HUDEP-2 (cell line): ENCODE measurements around the gene CD151.

ENCODE experiments used
- DNase-seq, 76 experiments: peaks; one replicate each; lab custom pipeline; 2025; ENCODE audit not compliant: unreplicated experiment in 76 of 76; lab: John Stamatoyannopoulos, UW

Gene CD151

GRCh38 chr11:827897-828192 is 4.9 kb upstream of the CD151 start, which contains the start of gene CRACR2B:
Gene CRACR2B (plus strand): TSS chr11:827919. CDS start chr11:828608, 689 bp downstream.
- no peak for DNase-seq

GRCh38 chr11:828506-829175 is 4.1 kb upstream of the CD151 start:
- DNase-seq, result no peak

- DNase-seq, result no peak
Observed at GRCh38 chr11:829176-829846, 3.4 kb upstream of the CD151 start.

- DNase-seq, result no peak
Observed at GRCh38 chr11:829847-830294, 2.9 kb upstream of the CD151 start.

- peak in 34 of 76 experiments; percentile 14 to 71 (median 44) for DNase-seq
Observed at GRCh38 chr11:830295-831117, 2.2 kb upstream of the CD151 start.

GRCh38 chr11:831118-831864 is 1.5 kb upstream of the CD151 start:
- no peak for DNase-seq

GRCh38 chr11:831961-832528 is 707 bp upstream of the CD151 start:
- no peak for DNase-seq

GRCh38 chr11:833114-833791 is 501 bp downstream of the CD151 start:
- DNase-seq, result peak in 38 of 76 experiments; percentile 15 to 67 (median 48)

- DNase-seq, result no peak
Observed at GRCh38 chr11:833849-834311, 1.1 kb downstream of the CD151 start.

- peak in 1 of 76 experiments; percentile 23 for DNase-seq
Observed at GRCh38 chr11:834371-835316, 1.9 kb downstream of the CD151 start.

- DNase-seq, result no peak
Observed at GRCh38 chr11:836274-836673, 3.5 kb downstream of the CD151 start.

GRCh38 chr11:836700-837099 is 3.9 kb downstream of the CD151 start:
- DNase-seq, result no peak

GRCh38 chr11:837189-837989 is 4.6 kb downstream of the CD151 start:
- peak in 5 of 76 experiments; percentile 19 to 30 (median 25) for DNase-seq

- no peak for DNase-seq
Observed at GRCh38 chr11:837990-838307, 5.2 kb downstream of the CD151 start.

- peak in 42 of 76 experiments; percentile 14 to 77 (median 45) for DNase-seq
Observed at GRCh38 chr11:838441-839279, 5.9 kb downstream of the CD151 start.

GRCh38 chr11:839280-839623 is 6.5 kb downstream of the CD151 start:
- DNase-seq, result no peak
